Activated CD4-positive, CD25-positive, alpha-beta regulatory T cell treated with anti-CD3 and anti-CD28 coated beads, Interleukin-2, amount 50 U/mL, for 24 hours (primary cell): ENCODE measurements around the gene SGMS1.
"Not testable (repeated sequence)": the region's sequence is repeated elsewhere in the genome, so short reads cannot be mapped to it uniquely, and the experiment has no call there.

ENCODE experiments used
- ATAC-seq, 2 donors: fragments of 150-1000 bp; cut with Tn5 transposase; one replicate each; pipeline ENCODE4 v1.10.0; 2021; ENCODE audit warnings: mild to moderate bottlenecking in 1 of 2, moderate library complexity in 1 of 2

SGMS1 gene

DNA sequence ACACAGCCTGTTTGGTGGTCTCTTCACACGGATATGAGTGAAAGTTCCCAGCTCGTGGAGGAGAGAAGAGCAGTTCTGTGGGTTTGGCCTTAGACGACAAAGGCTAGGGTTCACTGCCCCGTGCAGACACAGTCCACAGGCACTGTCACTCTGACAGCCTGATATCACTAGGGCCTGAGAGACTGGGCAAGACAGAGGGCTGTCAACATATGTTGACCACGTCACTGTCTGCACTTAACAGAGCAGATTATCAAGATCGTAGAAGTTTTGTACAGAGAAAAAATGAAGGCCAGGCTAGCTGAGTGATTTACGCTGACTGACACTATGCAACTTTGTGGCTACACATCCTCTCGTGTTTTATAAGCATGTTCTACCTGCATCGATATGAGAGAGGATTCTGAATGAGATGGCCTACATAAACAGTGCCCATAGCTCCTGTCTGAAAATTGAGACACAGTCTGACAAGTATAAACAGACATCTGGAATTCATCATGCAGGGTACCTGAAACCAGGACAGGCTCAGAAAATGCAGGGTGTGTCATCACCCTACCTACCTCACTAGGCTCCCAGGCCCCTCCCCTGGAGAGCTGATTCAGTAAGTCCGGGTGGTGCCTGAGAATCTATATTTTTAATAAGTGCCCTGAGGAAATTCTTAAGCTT is 120.0 kb downstream of the SGMS1 start:
- peak; percentile 18 to 21 for ATAC-seq

DNA sequence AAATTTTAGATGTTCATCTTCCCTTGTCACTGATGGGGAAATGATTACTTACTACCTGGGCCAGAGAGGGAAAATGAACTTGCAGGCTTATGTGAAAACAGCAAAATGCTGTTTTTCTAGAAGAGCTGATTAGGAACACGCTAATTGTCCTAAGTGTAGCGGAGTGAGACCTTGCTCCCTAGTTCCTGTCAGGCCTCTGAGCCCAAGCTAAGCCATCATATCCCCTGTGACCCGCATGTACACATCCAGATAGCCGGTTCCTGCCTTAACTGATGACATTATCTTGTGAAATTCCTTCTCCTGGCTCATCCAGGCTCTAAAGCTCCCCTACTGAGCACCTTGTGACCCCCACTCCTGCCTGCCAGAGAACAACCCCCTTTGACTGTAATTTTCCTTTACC is 120.6 kb downstream of the SGMS1 start:
- ATAC-seq = not testable (repeated sequence)

DNA sequence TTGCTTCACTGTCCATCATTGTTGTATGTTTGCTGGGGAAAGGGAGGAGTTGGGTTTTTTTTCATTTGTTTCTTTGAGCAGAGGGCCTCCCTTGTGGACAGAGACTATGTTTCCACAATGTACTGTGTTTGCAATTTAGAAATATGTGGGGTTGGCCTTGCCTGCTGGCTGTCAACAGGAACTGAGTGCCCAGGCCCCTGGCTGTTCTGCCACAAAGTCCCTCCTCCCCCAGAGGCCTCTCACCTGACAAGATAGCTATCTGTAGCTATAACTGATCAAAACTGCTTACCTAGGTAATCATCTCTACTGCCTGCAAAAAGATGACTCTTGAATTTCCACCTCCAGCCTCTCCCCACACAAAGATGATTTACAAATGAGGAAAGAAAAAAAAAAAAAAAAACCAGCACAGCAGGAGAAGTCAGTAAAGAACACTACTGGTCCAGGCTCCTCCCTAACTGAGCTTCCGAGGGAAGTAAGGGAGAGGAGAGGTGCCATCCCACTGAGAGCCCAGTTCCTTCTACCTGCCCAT is 121.8 kb downstream of the SGMS1 start:
- ATAC-seq = no peak

DNA sequence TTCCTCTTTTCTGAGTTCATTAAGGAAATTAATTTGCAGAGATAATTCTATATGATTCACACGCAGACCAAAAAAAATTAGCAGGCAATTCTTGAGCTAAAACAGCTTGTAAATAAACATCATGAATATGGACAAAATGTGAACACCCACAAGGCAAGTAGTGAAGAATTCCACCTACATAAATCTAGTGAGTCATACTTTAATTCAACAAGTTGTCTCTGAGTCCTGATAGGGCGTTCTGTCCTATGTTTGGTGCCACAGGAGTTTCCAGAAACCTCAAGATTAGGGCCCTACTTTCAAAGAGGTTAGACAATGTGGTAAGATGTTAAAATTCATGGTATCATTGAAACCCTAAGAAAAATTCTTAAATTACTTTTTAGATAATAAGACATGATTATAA is 122.3 kb downstream of the SGMS1 start:
- ATAC-seq = peak in 1 of 2 donors; percentile 37

DNA sequence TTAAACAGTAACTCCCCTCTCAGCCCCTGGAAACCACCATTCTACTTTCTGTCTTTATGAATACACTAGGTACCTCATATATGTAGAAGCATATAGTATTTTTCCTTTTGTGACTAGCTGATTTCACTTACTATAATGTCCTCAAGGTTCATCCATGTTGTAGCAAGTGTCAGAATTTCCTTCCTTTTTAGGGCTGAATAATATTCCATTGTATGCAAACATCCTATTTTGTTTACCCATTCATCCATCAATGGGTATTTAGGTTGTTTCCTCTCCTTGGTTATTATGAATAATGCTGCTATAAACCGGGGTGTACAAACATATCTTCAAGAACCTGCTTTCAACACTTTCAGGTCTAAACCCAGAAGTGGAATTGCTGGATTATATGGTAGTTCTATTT is 125.3 kb downstream of the SGMS1 start:
- ATAC-seq = no peak

DNA sequence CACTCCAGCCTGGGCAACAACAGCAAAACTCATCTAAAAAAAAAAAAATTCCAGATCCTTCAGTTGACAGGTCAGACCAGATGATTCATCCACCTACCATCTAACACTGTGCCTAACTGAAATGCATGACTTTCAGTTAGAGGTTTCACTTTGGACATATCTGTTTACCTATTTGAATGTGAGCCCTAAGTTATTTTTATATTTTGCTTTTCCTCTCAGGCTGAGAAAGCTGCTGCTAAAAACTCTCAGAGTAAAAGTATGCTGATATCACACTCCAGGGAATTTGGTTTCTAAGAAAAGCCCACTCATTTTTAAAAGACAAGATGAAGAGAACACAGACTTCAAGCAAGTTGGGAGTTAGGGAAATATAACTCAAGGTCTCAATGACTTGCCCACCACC is 126.0 kb downstream of the SGMS1 start:
- peak; percentile 63 to 83 for ATAC-seq

DNA sequence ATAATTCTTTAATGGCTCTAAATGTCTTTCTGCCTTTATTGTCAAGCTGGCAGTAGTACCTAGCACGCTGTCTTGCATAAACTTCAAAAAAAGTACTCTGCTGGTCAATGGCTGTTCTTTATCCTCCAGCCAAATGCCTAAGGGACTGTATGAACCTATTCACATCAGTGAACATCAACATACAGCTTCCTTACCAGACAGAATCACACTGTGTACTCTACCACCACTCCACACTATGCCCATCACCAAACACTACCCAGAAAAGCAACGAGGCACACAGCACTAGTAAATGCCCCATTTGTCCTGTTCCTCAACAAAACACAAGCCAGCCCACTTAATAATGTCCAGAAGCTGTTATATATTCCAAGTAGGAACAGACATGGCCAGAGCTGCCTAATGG is 127.5 kb downstream of the SGMS1 start:
- no peak for ATAC-seq

DNA sequence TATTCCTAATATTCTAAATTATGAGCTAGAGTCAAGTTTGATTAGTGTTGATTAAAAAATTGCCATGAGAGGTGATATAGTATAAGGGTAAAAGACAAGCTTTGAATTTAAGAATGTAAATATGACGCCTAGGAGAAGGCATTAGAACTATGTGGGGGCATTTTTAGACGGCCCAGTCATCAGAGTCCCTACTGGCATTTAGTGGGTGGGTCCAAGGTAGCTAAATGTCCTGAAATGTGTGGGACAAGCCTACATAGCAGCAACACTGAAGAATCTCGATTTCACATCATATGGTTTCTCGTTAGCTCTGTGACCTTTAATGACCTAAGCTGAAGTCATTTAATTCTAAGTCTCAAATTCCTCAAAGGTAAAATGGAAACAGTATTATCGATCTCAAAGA is 133.5 kb downstream of the SGMS1 start:
- ATAC-seq = no peak

DNA sequence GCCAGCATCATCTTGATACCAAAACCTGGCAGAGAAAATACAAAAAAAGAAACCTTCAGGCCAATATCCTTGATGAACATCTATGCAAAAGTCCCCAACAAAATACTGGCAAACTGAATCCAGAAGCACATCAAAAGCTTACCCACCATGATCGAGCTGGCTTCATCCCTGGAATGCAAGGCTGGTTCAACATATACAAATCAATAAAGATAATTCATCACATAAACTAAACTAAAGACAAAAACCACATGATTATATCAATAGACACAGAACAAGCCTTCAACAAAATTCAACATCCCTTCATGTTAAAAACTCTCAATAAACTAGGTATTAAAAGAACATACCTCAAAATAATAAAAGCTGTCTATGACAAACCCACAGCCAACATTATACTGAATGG is 139.2 kb downstream of the SGMS1 start:
- ATAC-seq = not testable (repeated sequence)

DNA sequence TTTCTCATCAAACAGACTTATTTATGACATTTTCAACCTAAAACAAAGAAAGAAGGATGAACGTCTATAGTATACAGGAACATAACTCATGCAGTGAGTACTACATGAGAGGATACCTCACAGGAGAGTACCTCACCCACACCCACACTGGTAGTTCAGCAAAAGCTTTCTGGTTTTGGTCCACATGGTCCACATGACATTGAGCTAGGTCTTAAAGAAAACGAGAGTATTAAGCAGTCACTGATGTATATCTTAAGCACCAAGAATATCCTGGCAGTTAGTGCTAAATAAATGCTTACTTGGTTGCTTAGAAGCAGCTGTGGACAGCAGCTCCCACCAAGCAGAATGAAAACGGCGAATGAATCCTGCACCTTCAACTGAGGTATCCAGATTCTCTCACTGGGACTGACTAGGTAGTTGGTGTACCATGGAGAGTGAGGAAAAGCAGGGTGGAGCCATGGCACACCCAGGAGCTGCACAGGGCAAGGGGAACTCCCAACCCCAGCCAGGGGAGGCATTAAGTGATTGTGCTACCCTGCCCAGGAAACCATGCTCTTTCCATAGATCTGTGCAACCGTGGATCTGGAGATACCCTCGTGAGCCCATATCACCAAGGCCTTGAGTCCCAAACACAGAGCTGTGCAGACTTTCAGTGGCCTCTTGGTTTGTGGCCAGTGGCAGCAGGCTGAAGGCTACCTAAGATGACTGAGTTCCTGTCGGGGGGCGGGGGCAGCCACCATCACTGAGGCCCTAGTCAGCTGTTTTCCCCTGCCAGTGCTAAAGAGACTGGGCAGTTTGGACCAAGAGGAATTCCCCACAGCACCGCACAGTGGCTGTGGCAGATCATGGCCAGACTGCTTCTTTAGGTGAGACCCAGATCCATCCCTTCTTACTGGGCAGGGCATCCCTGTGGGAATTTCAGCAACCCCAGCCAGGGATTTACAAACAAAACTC is 143.4 kb downstream of the SGMS1 start:
- no peak for ATAC-seq

DNA sequence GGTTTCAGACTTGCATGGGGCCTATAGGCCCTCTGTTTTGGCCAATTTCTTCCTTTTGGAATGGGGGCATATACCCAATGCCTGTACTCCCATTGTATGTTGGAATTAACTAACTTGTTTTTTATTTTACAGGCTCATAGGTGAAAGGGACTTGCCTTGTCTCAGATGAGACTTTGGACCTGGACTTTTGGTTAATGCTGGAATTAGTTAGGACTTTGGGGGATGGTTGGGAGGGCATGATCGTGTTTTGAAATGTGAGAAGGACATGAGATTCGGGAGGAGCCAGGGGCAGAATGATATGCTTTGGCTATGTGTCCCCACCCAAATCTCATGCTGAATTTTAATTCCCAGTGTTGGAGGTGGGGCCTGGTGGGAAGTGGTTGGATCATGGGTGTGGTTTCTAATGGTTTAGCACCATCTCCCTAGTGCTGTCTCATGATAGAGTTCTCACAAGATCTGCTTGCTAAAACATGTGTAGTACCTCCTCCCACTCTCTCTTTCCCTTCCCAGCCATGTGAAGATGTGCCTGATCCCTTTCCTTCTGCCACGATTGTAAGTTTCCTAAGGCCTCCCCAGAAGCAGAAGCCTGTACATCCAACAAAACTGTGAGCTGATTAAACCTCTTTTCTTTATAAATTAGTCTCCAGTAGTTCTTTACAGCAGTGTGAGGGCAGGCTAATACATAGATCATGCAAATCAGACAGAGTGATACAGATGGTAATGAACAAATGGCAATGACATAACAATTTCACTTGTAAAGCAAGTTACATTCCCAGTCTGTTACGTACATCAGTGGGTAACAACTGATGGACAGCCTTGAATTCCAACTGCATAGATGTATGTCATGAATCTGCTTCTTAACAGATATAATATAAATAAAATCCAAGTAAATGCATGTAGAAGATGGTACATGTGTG is 146.2 kb downstream of the SGMS1 start:
- no peak for ATAC-seq

DNA sequence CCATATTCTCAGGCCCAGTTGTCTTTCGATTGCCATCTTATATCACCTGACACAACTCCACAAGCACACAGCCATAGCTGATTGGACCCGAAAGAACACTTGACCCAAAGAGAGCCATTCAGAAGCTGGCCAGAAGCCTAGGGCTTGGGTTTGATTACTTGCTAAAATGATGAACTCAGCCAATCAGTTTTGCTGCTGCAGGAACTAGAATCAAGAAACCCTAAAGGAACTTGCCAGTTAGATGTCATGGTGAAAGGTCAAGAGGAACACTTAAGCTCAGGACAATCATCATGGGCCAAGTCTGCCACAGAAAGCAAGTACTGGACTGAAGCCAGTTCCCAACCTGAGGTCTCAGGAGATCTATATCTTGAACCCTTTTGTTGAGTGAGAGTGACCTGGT is 150.0 kb downstream of the SGMS1 start:
- ATAC-seq = no peak

DNA sequence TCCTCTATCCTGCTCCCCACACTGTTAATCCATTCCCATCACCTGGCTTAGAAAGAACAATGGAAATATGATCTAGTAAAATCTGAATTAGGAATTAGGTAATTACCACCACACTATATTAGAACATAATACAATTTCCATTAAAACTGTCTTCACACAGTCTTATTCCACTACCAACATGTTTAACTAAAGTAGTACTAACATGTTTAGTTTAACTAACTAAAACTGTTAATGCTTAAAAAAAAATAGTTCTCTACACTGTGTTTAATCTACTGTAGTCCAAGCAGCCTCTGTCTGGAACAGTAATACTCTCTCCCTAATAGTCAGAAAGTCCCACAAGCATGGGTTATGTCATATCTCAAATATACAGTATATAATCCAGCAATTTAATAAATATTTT is 150.8 kb downstream of the SGMS1 start:
- ATAC-seq = no peak

DNA sequence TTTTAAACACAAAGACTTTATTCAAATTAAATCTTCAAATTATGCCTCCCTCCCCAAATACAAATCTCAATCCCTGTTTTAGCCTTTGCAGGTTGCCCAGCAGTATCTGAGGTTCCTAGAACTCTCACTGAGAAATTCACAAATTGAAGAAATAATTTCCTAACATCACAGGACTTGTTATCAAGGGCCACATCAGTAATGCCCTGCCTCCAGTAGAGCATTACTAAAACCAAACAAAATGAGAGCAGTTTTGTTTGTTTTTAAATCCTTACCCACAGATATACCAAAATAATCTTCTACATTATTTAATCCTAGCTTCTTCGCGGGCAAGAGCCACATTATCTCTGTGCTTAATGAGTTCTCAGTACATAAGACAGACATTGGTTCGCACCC is 152.2 kb downstream of the SGMS1 start:
- ATAC-seq = no peak

DNA sequence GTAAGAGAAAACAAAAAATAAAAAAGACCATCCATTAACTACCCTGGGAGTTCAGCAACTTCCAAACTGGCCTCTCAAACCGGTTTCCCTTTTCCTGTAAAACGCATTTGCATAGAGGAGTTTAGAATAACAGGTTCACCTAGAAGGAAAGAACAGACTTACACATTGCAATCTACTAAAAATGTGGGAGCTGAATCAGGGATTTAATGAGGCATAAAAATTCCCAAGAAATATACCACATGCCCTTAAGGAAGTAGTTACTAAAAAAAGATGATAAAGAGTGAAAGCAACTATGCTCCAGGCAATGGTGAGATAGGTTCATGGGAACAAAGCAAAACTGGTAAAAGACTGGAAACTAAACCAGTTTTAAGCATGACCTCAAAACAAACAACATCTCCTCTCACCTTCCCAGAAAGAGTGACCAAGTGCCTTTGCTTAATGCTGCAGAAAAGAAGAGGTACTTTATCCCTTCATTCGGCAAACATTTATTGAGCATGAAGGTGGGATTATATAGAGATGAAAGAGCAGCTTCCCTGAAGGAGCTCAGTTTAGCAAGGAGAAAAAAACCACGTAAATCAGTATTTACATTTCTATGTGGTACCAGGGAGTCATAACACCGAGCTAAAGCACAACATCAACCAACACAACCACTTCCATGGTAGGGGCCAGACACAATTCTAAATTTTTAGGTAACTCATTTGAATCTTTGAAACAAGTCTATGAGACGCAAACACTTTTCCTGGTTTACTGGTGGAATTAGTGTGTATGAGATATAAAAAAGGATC is 152.8 kb downstream of the SGMS1 start:
- no peak for ATAC-seq

DNA sequence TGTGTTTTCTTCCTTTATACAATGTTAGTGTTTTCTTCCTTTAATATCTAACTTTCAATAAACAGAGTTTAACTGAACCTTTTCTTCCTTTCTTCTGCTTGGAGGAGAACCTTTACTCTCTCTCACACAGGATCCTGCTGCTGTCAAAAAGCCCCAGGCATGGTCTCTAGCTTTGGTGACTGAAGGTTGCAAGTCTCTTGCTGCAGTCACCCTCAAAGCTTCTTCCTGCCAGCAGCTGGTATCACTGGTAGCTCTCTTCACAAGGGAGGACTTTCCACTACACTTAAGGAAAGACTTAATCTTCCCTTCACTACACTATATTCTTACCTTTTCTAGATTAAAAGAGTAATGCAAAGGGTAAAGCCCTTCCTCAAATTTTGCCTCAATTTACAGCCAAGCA is 153.4 kb downstream of the SGMS1 start:
- no peak for ATAC-seq

DNA sequence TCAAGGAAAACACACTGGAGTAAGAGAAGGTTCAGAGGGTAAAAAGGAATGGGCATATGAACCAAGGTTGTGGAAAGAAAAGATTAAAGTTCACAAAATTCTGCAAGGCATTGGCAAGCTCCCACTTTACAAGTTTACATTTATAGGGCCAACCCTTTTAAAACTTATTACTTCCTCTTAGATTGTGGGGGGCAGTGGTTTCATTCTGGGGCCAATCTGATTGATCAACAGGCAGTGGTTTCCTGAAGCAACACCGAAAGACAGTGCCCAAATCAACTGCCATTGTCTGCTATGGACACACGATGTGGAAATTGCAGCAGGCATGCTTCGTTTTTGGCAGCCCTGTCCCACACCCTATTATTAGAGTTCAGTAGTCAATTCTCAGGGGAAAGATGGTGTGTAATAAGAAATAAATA is 154.0 kb downstream of the SGMS1 start:
- ATAC-seq = no peak

DNA sequence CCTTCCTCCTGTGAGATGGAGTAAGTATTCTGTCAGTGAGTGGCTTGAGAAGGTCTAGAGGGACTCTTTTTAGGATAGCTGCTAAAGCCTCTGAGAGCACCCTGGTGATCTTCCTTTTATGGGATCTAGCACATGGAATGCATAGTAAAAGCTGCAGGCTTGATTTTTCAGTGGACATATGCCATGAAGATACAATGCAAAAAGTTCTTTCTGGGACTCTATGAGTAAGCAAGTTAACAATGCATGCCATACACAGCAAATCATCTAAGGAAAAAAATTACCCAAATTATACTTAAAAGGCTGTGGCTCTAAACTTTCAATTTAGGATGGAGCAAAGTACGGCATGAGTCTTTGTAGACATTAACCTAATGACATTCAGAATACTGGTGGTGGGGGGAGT is 154.5 kb downstream of the SGMS1 start:
- ATAC-seq = no peak

DNA sequence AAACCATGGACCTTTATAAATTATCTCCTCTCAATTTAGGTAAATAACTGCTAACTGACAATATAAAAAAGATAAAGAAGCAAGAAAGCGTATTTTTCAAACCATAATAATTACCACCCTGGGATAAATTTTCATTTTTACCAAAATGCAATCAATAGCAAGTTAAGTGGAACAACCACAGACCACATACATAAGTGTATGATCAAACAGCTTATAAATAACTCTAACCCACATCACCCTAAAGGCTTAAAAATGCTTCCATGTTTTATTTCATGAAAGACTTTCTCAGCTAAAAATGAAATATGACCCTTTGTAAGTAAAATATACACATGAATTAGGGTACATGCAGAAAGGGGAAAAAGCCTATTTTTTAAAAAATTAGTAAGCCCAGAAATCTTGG is 156.5 kb downstream of the SGMS1 start:
- no peak for ATAC-seq

DNA sequence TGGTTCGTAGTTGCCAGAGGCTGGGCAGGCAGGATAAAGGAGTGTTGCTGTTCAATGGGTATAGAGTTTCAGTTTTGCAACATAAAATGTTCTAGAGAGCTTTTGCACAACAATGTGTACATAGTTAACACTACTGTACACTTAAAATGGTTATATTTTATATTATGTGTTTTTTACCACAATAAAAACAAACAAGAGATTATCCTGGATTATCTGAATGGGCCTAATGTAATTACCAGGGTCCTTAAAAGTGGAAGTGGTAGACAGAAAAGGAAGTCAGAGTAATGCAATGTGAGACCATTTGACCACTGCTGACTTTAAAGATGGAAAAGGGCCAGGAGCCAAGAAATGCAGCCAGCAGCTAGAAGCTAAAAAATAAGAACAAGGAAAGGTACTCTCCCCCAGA is 159.7 kb downstream of the SGMS1 start:
- no peak for ATAC-seq

DNA sequence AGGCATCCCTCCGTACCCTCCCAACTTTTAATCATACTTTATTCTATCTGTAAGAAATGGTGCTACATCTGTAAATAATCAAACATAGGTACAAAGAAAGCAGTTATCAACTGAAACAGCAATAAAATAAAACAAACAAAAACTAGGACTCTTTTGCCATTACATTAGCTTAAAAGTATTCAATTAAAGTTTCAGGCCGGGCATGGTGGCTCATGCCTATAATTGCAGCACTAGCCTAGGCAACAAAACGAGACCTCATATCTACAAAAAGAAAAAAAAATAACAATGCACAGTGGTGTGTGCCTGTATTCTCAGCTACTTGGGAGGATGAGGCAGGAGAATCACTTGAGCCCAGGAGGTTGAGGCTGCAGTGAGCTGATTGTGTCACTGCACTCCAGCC is 161.9 kb downstream of the SGMS1 start:
- no peak for ATAC-seq

DNA sequence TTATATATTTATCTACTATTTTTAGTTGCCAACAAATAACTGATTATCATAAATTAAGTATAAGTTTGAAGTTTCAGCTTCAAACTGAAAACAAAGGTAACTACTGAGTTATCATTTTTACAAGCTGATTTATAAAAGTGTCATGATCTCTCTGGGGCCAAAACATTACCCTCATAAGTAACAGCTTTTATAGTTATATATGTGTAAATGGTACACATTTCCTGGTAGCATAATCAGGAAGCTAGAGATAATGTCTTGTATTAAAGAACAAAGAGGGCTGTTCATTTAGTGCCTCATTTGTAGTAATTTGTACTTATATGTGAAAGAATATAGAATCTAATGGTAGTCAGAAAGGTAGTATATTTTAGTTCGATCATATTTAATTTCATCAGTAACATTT is 162.6 kb downstream of the SGMS1 start:
- ATAC-seq = no peak
